ENCODE results near the gene GRIA4. TPM values are rescaled to one million over a fixed set of nuclear protein-coding genes. Genes with fewer than 3 reads are reported as not detected.
A peak's percentile ranks its signal among the peaks of the same experiment; 100 is the strongest.

The GRIA4 gene
- total and polyA plus RNA-seq, 4 donors = not detected

GRCh38 chr11:105609341-105609781 lies 512 bp upstream of the GRIA4 start:
- H3K9me3 ChIP-seq (ENCODE audit: control insufficient read depth in 4 of 4, low read length in 3 of 4) = peaks cover 0 to 5% (median 3%) of the 10 kb centered on the region in 4 donors
- H3K4me3 ChIP-seq (ENCODE audit: low read depth in 1 of 3, low read length in 3 of 3) = no peak overlapping the region
- no peak for DNase-seq (ENCODE audit: low spot score)

GRCh38 chr11:105610871-105611571 lies 1.1 kb downstream of the GRIA4 start:
- TF ChIP-seq EGR1 (IDR thresholded peaks at IDR 0.05; ENCODE audit: low read depth in 2 of 2) (no peak), RXRA (IDR thresholded peaks at IDR 0.05) (no peak), HNF4G (IDR thresholded peaks at IDR 0.05) (no peak), YY1 (IDR thresholded peaks at IDR 0.05) (no peak), RAD21 (IDR thresholded peaks at IDR 0.05) (no peak), NR2F2 (IDR thresholded peaks at IDR 0.05) (no peak), HNF4A (conservative IDR thresholded peaks at IDR 0.05) (no peak), FOXA2 (IDR thresholded peaks at IDR 0.05) (no peak), TAF1 (conservative IDR thresholded peaks at IDR 0.05) (no peak), JUND (IDR thresholded peaks at IDR 0.05) (no peak)
- TF ChIP-seq, protein P1, sequence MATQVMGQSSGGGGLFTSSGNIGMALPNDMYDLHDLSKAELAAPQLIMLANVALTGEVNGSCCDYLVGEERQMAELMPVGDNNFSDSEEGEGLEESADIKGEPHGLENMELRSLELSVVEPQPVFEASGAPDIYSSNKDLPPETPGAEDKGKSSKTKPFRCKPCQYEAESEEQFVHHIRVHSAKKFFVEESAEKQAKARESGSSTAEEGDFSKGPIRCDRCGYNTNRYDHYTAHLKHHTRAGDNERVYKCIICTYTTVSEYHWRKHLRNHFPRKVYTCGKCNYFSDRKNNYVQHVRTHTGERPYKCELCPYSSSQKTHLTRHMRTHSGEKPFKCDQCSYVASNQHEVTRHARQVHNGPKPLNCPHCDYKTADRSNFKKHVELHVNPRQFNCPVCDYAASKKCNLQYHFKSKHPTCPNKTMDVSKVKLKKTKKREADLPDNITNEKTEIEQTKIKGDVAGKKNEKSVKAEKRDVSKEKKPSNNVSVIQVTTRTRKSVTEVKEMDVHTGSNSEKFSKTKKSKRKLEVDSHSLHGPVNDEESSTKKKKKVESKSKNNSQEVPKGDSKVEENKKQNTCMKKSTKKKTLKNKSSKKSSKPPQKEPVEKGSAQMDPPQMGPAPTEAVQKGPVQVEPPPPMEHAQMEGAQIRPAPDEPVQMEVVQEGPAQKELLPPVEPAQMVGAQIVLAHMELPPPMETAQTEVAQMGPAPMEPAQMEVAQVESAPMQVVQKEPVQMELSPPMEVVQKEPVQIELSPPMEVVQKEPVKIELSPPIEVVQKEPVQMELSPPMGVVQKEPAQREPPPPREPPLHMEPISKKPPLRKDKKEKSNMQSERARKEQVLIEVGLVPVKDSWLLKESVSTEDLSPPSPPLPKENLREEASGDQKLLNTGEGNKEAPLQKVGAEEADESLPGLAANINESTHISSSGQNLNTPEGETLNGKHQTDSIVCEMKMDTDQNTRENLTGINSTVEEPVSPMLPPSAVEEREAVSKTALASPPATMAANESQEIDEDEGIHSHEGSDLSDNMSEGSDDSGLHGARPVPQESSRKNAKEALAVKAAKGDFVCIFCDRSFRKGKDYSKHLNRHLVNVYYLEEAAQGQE (IDR thresholded peaks at IDR 0.05) = no peak
- TF ChIP-seq, protein P2, sequence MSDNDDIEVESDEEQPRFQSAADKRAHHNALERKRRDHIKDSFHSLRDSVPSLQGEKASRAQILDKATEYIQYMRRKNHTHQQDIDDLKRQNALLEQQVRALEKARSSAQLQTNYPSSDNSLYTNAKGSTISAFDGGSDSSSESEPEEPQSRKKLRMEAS (IDR thresholded peaks at IDR 0.05) = no peak
- TF ChIP-seq, protein P3, sequence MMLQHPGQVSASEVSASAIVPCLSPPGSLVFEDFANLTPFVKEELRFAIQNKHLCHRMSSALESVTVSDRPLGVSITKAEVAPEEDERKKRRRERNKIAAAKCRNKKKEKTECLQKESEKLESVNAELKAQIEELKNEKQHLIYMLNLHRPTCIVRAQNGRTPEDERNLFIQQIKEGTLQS (IDR thresholded peaks at IDR 0.05) = no peak
- Histone ChIP-seq H3K27ac (ENCODE audit: low read depth in 1 of 2, low read length in 2 of 2) (no peak overlapping the region), H3K9ac (ENCODE audit: low read depth in 1 of 2, low read length in 2 of 2) (no peak overlapping the region), H3K9me3 (ENCODE audit: control insufficient read depth in 4 of 4, low read length in 3 of 4) (peaks cover 0 to under 1% (median 0%) of the 10 kb centered on the region in 4 donors), H3K4me3 (ENCODE audit: low read depth in 1 of 3, low read length in 3 of 3) (no peak overlapping the region), H3K27me3 (ENCODE audit: control insufficient read depth in 4 of 4, insufficient read depth in 4 of 4, low read length in 3 of 4) (peaks cover 0 to 6% (median 2%) of the 10 kb centered on the region in 4 donors), H3K4me1 (ENCODE audit: control insufficient read depth in 4 of 4, insufficient read depth in 4 of 4, low read length in 3 of 4) (peaks cover 0 to 8% (median 0%) of the 10 kb centered on the region in 4 donors), H3K36me3 (ENCODE audit: control insufficient read depth in 4 of 4, insufficient read depth in 3 of 4, low read depth in 1 of 4, low read length in 3 of 4) (no peaks in the 10 kb centered on the region)
- no peak for DNase-seq (ENCODE audit: low spot score)
- 6% methylated on average over 21 of the region's 21 CpGs for WGBS

More at GRCh38 chr11:105609341-105609781, 512 bp upstream of the GRIA4 start:
- H3K36me3 ChIP-seq (ENCODE audit: control insufficient read depth in 4 of 4, insufficient read depth in 3 of 4, low read depth in 1 of 4, low read length in 3 of 4) = no peaks in the 10 kb centered on the region
- peaks cover 0 to 8% (median 0%) of the 10 kb centered on the region in 4 donors for H3K4me1 ChIP-seq (ENCODE audit: control insufficient read depth in 4 of 4, insufficient read depth in 4 of 4, low read length in 3 of 4)
- TF ChIP-seq, protein P4, sequence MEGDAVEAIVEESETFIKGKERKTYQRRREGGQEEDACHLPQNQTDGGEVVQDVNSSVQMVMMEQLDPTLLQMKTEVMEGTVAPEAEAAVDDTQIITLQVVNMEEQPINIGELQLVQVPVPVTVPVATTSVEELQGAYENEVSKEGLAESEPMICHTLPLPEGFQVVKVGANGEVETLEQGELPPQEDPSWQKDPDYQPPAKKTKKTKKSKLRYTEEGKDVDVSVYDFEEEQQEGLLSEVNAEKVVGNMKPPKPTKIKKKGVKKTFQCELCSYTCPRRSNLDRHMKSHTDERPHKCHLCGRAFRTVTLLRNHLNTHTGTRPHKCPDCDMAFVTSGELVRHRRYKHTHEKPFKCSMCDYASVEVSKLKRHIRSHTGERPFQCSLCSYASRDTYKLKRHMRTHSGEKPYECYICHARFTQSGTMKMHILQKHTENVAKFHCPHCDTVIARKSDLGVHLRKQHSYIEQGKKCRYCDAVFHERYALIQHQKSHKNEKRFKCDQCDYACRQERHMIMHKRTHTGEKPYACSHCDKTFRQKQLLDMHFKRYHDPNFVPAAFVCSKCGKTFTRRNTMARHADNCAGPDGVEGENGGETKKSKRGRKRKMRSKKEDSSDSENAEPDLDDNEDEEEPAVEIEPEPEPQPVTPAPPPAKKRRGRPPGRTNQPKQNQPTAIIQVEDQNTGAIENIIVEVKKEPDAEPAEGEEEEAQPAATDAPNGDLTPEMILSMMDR (IDR thresholded peaks at IDR 0.05; ENCODE audit: low read depth, low read length, missing input control) = peak; percentile 13
- no peak for TF ChIP-seq RXRA (IDR thresholded peaks at IDR 0.05)
- no peak overlapping the region for H3K9ac ChIP-seq (ENCODE audit: low read depth in 1 of 2, low read length in 2 of 2)
- H3K27me3 ChIP-seq (ENCODE audit: control insufficient read depth in 4 of 4, insufficient read depth in 4 of 4, low read length in 3 of 4) = peaks cover 0 to 6% (median 2%) of the 10 kb centered on the region in 4 donors
- H3K27ac ChIP-seq (ENCODE audit: low read depth in 1 of 2, low read length in 2 of 2) = no peak overlapping the region
- 10% methylated on average over 7 of the region's 7 CpGs for WGBS

Data from liver (tissue), 9 donors.